A673 (cell line): ENCODE measurements around the gene FIGN. TPM values are rescaled to one million over a fixed set of nuclear protein-coding genes. Genes with fewer than 3 reads are reported as not detected.

Experiments
- BruUV-seq: library from RNA; stranded (reverse); fragments of 400-500 nt; replicated peaks from 2 replicates; lab custom pipeline; 2021; lab: Mats Ljungman, UMichigan
- CTCF ChIA-PET: fragments of 300-600 bp; sonication (Branson Sonifier 250); formaldehyde crosslinking; loops from one replicate; lab custom pipeline; 2022; ENCODE audit warnings: antibody characterized with exemption; lab: Charles Lee
- POLR2A ChIA-PET: fragments of 300-600 bp; sonication (Branson Sonifier 250); formaldehyde crosslinking; loops from one replicate; lab custom pipeline; 2022; ENCODE audit warnings: antibody characterized with exemption; ENCODE audit not compliant: low non-redundant PET; lab: Charles Lee
- DNase-seq: peaks from one replicate; pipeline ENCODE4 v3.0.0-alpha.2; 2015; ENCODE audit warnings: low spot score
- H3K27ac ChIP-seq: fragments of 200-600 bp; sonication (generic); 2 replicates; pipeline ENCODE4 v1.5.1; 2016; ENCODE audit warnings: mixed run types, low read depth, mild to moderate bottlenecking, mixed read lengths, antibody characterized with exemption, low read length; ENCODE audit not compliant: poor library complexity, severe bottlenecking
- H3K27me3 ChIP-seq: fragments of 200-600 bp; sonication (generic); replicated peaks from 2 replicates; pipeline ENCODE4 v1.6.1; 2017; ENCODE audit warnings: mixed run types, low read depth, mild to moderate bottlenecking, mixed read lengths, antibody characterized with exemption, low read length; ENCODE audit not compliant: insufficient read depth, poor library complexity
- H3K36me3 ChIP-seq: fragments of 200-600 bp; sonication (generic); 2 replicates; pipeline ENCODE4 v1.6.1; 2016; ENCODE audit warnings: mixed run types, mild to moderate bottlenecking, mixed read lengths, antibody characterized with exemption, low read length; ENCODE audit not compliant: insufficient read depth, poor library complexity, severe bottlenecking
- H3K4me1 ChIP-seq: fragments of 200-600 bp; sonication (generic); 2 replicates; pipeline ENCODE4 v1.6.1; 2017; ENCODE audit warnings: mixed run types, mild to moderate bottlenecking, mixed read lengths, antibody characterized with exemption, low read length; ENCODE audit not compliant: insufficient read depth, poor library complexity, severe bottlenecking
- H3K4me3 ChIP-seq: fragments of 200-600 bp; sonication (generic); 2 replicates; pipeline ENCODE4 v1.5.1; 2016; ENCODE audit warnings: low read depth, mixed run types, mild to moderate bottlenecking, mixed read lengths, low read length; ENCODE audit not compliant: poor library complexity, severe bottlenecking
- H3K9me3 ChIP-seq: fragments of 200-600 bp; sonication (generic); 2 replicates; pipeline ENCODE4 v1.6.1; 2016; ENCODE audit warnings: mixed run types, low read depth, mild to moderate bottlenecking, mixed read lengths, antibody characterized with exemption, low read length; ENCODE audit not compliant: poor library complexity, severe bottlenecking
- EZH2 ChIP-seq: fragments of 200-600 bp; sonication (generic); IDR thresholded peaks from 2 replicates; pipeline ENCODE4 v1.6.1; 2017; ENCODE audit warnings: borderline replicate concordance, low read depth, mild to moderate bottlenecking, mixed read lengths, antibody characterized with exemption, low read length; ENCODE audit not compliant: poor library complexity, severe bottlenecking
- intact Hi-C: fragments of 100-400 bp; cut with micrococcal nuclease; formaldehyde crosslinking; loops from one replicate; pipeline ENCODE4 v1.10.0; 2022; ENCODE audit not compliant: unreplicated experiment
- total RNA-seq: library from RNA; stranded (reverse); gene quantifications from 2 replicates; pipeline ENCODE4 v1.2.3, GENCODE V29; 2021
- TF ChIP-seq, protein P1 (sequence below): fragments of 300-800, 200-600 bp; sonication (generic); conservative IDR thresholded peaks from 2 replicates; pipeline ENCODE4 v1.5.1; 2017; ENCODE audit warnings: low read depth, mild to moderate bottlenecking, antibody characterized with exemption, low read length, moderate library complexity, mixed read lengths

FIGN gene
- total RNA-seq, 1 experiment from 2014 or later: 0.24 TPM

DNA sequence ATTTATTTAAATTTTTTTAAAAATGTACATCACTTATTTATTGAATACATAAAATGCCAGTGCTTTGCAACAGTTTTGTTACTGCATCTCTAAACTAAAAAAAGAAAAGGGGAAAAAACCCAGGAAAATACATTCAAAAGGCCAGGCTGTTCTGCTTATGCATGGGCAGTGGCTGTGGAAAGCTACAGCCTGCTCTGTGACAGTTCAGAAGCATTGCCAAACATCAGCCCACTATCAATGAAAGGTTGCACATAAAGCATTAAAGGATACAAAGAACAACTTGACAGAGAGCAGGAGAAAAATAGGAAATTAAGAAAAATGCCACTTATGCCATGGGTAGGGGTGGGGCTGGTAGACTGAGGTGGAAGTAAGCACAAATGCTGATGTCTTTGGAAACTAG is 128.2 kb downstream of the FIGN start:
- Histone ChIP-seq H3K36me3 (no peaks in the 10 kb centered on the region), H3K4me1 (no peaks in the 10 kb centered on the region), H3K9me3 (no peaks in the 10 kb centered on the region), H3K4me3 (no peak overlapping the region), H3K27ac (no peak overlapping the region), H3K27me3 (peaks cover 16% of the 10 kb centered on the region)
- no peak for DNase-seq
- no TSS peak for BruUV-seq
- intact Hi-C loops: no loop called here
- POLR2A ChIA-PET: no interaction called here
- CTCF ChIA-PET: no interaction called here
- no peak for TF ChIP-seq EZH2
- TF ChIP-seq, protein P1, sequence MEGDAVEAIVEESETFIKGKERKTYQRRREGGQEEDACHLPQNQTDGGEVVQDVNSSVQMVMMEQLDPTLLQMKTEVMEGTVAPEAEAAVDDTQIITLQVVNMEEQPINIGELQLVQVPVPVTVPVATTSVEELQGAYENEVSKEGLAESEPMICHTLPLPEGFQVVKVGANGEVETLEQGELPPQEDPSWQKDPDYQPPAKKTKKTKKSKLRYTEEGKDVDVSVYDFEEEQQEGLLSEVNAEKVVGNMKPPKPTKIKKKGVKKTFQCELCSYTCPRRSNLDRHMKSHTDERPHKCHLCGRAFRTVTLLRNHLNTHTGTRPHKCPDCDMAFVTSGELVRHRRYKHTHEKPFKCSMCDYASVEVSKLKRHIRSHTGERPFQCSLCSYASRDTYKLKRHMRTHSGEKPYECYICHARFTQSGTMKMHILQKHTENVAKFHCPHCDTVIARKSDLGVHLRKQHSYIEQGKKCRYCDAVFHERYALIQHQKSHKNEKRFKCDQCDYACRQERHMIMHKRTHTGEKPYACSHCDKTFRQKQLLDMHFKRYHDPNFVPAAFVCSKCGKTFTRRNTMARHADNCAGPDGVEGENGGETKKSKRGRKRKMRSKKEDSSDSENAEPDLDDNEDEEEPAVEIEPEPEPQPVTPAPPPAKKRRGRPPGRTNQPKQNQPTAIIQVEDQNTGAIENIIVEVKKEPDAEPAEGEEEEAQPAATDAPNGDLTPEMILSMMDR: no peak

DNA sequence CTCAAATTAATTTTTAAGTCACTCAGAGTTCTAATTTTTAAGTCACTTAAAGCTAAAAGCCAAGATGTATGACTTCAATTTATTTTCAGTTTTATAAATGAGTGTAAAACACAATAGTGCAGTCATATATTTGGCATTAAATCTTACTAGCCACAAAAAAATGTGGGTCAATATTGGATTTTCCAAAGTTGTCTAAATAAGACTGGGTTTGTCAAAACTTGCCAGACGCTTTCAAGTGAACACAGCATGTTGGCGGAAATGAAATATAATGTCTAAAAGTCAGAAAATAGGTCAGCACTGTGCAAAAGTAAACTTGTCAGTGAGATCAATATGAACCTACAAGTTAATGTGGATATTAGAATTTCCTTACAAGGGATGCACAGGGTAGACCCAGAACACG is 128.9 kb downstream of the FIGN start:
- Histone ChIP-seq H3K4me3 (no peak overlapping the region), H3K4me1 (no peaks in the 10 kb centered on the region), H3K9me3 (no peaks in the 10 kb centered on the region), H3K27me3 (peaks cover 23% of the 10 kb centered on the region), H3K36me3 (no peaks in the 10 kb centered on the region), H3K27ac (no peak overlapping the region)
- ChIA-PET POLR2A (no interaction called here), CTCF (no interaction called here)
- TF ChIP-seq, protein P1: no peak
- no peak for TF ChIP-seq EZH2
- no peak for DNase-seq
- intact Hi-C loops: no loop called here
- BruUV-seq: no TSS peak

DNA sequence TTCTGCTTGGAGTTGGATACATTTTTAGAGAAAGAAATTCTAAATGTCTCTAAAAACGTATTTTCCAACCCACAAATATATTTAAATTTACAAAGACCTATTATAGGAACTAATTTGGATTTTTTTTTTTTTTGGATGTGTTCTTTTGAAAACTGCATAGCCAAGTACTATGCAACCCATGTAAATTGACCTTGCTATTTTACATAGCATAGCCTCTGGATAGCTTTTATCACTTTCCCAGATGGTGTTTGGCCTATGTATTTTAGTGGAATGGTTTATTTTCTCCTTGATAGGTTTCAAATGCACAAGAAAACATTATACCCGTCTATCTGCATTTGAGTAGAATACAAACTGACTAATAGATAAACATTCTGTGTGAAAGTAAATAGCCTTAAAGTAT is 130.0 kb downstream of the FIGN start:
- Histone ChIP-seq H3K36me3 (no peaks in the 10 kb centered on the region), H3K27ac (no peak overlapping the region), H3K27me3 (peaks cover 34% of the 10 kb centered on the region), H3K9me3 (no peaks in the 10 kb centered on the region), H3K4me3 (no peak overlapping the region), H3K4me1 (no peaks in the 10 kb centered on the region)
- intact Hi-C loops: no loop called here
- no peak for DNase-seq
- no TSS peak for BruUV-seq
- TF ChIP-seq EZH2: no peak
- TF ChIP-seq, protein P1: no peak
- POLR2A ChIA-PET: no interaction called here
- CTCF ChIA-PET: no interaction called here
